Stimulated activated CD4-positive, alpha-beta T cell treated with anti-CD3 and anti-CD28 coated beads, Interleukin-1b, Interleukin-23, amount 100 ng/mL, for 1 hour (primary cell): ENCODE results near the gene TANC2.

Source experiments
- DNase-seq, 2 donors: peaks; one replicate each; pipeline ENCODE4 v3.0.0-alpha.2; 2020; ENCODE audit warnings: low read depth in 2 of 2

The TANC2 gene

DNA sequence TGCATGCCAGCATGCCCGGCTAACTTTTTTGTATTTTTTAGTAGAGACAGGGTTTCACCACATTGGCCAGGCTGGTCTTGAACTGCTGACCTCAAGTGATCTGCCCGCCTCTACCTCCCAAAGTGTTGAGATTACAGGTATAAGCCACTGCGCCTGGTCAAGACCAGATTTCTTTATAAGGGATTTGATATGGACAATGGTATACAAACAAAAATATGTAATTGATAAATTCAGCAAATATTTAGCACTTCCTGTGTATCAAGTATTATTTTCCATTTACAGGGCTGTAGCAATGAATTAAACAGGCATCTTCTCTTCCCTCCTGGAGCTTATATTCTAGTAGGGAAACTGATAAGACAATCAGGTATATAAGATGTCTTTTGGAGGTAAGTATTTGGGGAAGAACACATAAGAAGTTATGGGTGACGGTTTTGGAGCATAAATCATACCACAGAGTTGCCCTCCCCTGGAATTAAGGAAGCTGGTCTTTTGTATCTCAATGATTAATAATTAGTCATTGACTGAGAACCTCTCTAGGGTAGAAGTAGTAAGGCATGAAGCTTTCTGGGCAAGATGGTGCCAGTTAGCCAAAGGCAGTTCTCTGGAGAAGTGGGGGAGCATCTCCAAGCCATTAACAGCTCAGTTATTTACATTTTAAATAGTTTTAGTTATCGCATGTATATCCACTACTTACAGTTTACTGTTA is 35.8 kb downstream of the TANC2 start:
- no peak for DNase-seq

- no peak for DNase-seq
Measured at GRCh38 chr17:63002625-63003024, 36.6 kb downstream of the TANC2 start.

DNA sequence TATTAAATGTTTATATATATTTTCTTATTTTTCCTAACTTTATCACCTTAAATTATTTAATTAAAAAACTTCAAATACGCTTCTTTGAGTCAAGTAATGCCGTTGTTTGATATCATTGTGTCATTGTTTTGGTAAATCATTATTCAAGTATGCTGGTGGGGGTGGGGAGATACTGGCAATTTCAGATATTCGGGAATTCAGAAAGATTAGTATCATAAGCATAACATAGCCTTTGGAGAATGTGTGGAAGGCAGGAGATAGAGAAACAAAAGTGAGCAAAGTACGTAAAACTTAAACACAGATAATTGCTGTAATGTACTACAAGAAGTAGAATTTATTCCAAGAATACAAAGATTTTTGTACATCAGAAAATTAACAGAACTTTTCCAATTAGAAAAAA is 49.8 kb downstream of the TANC2 start:
- no peak for DNase-seq
